Colon (tissue), 2 donors: ENCODE data around the gene SLC29A3.
"Not testable (repeated sequence)": the region's sequence is repeated elsewhere in the genome, so short reads cannot be mapped to it uniquely, and the experiment has no call there.

Experiments
- FAIRE-seq: peaks from 2 replicates; lab custom pipeline; 2012; peaks lifted over from hg19 to GRCh38; lab: Jason Lieb, UNC
- donor health status: control.
- donor health status: control.

The SLC29A3 gene

DNA sequence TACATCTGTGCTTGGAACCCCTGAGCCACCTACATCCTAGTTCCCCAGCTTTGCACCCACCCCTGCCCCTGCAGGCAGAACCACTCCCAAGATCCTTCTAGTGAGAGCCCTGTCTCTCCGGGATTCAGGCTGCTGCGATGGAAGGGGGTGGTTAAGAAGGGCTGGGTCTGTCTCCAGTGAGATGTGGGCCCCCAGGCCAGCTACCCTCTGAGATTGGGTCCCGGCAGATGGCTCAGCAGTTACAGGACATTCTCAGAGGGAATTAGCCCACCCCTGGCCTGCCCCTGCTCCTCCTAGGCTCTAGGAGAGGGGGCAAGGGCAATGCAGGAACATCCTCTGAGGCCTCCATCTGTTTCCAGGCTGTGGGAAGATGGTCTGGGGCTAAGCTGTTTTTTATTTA, 27.7 kb downstream of the SLC29A3 start:
- no peak for FAIRE-seq

DNA sequence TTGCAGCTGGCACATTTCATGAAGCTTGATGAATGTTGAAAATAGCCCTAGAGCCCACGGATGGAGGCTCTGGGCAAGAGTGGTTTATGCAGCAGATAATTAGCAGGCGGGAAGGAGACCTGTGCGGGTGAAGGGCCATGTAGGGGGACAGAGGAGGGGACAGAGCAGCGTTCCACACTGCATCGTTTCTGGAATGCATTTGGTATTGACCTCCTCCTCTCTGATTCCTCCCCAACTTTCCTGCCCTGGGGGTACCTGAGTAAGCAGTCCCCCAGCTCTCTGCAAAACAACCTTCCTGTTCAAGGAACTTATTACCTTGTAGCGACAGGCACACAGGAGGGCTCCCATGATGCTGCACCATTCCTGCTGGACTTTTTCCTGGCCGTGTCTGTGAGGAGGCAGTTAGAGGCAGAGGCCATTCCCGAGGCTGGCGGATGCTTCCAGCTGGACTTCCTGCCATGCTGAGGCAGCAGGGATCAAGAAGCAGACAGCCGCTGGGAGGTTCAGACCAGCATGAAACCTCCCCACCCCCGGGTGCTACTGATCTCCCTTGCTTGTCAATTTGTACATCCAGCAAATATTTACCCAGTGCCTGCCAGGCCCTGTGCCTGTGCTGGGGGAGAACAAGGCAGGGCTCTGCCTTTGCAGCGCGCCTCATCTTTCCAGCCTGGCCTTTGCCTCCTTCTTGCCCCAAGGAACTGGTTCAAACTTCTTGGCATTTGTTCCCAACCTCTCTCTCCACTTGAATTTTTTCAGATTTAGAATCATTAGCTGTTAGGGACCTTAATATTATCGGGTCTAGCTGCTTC, 28.7 kb downstream of the SLC29A3 start:
- no peak for FAIRE-seq

DNA sequence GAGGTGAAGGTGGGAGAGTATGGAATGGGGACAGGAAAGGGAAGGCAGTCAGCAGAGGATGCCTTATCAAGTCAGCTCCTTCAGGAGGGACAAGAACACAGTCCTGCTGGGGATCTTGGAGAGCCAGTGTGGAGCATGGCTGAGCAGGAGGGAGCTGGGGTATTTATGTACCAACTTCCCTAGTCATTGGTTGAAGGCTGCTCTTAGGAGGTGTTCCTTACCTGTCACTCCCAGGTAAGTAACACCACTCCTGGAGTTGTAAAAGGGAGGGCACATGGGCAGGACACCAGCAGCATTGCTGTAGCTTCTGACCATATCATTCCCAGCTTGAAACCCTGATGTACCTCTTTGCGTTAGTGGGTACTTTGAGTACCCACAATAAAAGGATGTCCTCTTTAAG, 29.8 kb downstream of the SLC29A3 start:
- no peak for FAIRE-seq

DNA sequence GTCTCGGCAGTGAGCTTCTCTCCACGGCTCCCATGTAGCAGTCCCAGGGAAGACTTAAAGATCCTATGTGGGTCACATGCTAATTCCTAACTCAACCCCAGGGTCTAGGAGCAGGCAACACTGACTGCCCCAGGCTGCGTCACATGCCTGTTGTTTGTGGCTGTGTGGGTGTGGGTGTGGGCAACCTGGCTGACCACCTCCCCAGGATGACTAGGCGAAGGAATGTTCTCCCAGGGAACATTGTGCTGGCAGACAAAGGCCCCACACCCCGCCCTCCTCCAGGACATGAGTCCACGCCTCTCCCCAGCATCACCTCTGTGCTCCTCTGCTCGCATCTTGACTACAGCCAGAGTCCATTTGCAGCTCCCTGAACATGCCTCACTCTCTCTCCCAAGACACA, 30.3 kb downstream of the SLC29A3 start:
- FAIRE-seq, result no peak

DNA sequence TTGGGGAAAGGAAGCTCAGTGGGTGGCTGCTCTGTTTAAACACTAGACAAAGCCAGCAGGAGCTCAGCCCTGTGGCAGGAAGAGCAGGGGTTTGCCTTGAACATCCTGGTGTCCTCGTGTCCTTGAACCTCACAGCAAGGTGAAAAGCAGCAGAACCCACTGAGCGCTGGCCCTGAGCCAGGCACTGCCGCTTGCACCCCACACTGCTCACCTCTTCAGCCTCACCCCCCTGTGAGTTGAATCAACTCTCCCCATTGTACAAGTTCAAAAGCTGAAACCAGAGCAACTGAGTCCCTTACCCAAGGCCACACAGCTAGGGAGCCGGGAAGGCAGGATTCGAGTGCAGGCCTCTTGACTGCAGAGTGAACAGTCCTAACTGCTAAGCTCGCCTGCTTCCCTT, 32.0 kb downstream of the SLC29A3 start:
- FAIRE-seq, result no peak

DNA sequence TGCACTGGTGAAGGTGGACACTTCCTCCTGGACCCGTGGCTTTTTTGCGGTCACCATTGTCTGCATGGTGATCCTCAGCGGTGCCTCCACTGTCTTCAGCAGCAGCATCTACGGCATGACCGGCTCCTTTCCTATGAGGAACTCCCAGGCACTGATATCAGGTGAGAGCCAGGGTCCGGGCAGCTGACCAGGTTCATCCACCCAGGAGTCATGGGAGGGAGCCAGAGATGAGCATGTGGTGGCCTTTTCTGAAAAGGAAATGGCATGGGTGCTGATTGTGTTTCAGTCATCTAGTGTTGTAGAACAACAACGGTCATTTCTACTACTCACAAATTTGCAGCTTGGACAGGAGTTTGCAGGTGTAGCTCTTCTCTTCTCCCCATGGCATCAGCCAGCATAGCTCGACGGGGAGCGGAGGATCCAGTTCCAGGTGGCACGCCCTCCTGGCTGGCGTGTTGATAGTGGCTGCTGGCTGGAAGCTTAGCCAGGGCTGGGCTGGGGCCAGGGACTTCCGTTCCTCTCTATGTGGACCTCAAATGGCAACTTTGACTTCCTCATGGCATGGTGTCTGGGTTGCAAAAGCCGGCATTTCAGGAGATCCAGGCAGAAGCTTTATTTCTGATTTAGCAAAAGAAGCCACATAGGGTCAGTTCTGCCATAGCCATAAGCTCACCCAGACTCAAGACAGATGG, 32.7 kb downstream of the SLC29A3 start:
- FAIRE-seq, result no peak

DNA sequence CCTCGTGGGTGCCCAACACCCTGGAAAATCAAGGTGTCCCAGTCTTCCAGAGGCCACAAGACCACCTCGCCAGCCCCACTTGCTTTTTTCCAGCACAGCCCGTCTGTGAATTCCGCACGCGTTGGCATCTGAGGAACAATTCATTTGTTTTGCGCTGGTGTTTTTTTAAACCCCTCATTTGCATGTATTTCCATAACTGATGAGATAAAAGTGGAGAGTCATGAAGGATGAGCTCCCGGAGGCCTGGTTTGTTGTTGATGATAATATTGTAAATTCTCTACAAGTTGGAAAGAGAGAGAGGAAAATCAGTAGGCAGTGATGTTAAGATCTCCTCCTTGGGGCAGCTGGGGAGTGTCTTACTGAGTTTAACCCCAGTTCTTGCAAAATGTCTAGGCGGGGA, 34.6 kb downstream of the SLC29A3 start:
- FAIRE-seq, result no peak

DNA sequence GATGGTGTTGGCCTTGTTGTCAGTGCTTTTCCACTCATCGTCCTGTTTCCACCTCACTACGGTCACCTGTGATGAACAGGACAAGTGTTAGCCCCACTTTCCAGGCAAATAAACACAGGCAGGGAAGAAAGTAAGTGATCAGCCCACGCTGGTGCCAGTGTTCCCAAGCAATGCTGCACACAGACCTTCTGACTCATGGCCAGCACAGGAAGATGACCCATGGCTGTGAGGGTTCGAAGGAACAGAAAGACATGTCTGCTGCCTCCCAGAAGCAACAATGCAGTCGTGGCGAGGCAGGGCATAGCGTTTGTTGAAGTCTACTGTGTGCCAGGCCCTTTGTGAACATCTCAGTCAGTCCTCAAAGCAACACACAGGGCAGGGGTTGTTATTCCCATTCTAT, 35.7 kb downstream of the SLC29A3 start:
- FAIRE-seq, result no peak

DNA sequence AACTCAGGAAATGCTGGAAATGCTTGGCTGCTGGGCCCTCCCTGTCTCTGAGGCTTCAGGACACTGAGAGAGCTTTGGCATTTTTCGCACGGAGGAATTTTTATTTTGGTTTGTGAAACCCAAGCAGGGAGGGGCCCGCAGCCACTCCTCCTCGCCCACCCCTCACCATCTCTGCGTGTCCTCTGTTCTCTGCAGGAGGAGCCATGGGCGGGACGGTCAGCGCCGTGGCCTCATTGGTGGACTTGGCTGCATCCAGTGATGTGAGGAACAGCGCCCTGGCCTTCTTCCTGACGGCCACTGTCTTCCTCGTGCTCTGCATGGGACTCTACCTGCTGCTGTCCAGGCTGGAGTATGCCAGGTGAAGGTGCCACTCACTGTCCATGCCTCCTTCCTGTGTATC, 36.8 kb downstream of the SLC29A3 start:
- FAIRE-seq, result no peak

DNA sequence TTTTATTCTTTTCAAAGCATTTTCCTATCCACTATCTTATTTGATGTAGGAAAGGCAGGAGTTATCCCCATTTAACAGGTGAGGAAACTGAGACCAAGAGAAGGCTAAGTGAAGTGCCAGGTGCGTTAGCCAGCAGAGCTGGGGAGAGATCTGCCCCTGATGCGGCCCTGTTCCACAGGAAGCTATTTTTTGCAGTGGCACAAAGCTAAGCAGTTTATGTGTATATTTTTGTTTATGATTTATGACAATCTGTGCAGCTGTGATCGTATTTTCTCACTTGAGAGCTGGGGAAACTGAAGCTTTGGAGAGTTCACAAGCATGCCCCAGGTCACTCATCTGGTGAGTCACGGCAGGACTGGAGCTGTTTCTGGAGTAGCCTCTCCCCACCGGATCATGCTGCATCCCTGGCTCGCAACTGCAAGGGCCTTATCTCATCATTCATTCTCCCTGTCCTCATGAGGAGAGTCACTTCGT, 38.8 kb downstream of the SLC29A3 start:
- no peak for FAIRE-seq

DNA sequence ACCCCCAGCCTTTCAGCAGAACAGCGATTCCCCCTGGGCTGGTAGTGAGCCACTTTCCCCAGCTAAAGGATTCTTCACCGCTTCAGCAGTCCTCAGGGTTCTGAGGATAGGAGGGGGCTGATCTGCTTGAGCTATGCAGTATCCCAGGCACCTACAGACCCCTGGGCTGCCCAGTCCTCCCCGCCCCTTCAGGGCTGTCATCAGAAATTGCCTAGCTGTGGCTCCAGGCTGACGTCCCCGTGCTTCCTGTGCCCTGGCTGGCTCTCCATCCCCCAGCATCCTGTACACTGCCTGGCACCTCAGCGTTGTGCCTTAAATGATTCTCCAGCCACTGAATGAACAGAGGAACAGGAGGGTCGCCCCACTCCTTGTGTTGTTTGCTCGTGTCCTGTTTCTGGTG, 39.2 kb downstream of the SLC29A3 start:
- no peak for FAIRE-seq

DNA sequence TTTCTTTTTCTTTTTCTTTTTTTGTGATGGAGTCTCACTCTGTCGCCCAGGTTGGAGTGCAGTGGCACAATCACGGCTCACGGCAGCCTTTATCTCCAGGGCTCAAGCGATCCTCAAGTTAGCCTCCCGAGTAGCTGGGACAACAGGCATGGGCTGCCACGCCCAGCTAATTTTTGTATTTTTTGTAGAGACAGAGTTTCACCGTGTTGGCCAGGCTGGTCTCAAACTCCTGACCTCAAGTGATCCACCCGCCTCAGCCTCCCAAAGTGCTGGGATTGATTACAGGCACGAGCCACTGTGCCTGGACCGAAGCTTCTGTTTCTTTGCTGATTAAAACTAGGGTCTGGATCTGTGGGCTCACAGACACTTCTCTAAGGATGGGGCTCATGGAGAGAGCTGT, 39.8 kb downstream of the SLC29A3 start:
- not testable (repeated sequence) for FAIRE-seq

DNA sequence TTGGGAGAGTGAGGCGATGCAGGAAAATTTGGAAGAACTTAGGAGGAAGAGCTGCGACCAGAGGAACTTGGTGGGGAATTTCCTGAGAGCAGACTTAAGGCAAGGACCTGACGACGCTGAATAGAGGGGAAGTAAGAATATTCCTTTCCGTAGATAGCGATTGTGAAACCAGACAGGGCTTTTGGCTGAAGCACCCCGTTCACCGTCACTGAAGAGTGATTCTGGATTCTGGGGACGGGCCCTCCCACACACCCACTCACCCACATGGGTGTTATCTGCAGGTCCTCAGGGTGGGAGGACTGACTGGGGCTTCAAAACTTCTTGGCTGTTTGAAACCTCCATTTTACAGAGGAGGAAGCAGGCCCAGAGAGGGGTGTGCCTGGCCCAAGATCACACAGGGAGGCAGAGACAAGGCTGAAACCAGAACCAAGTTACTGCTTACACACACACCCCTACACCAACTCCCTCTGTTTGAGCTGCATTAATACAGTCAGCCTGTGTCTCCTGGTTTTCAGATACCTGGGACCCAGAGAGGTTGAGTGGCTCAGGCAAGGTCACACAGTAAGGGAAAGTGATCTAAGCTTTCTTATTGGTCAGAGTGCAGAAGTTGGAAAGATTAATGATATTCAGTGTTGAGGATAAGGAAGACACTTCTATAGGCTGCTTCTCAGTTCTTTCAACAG, 40.4 kb downstream of the SLC29A3 start:
- no peak for FAIRE-seq

DNA sequence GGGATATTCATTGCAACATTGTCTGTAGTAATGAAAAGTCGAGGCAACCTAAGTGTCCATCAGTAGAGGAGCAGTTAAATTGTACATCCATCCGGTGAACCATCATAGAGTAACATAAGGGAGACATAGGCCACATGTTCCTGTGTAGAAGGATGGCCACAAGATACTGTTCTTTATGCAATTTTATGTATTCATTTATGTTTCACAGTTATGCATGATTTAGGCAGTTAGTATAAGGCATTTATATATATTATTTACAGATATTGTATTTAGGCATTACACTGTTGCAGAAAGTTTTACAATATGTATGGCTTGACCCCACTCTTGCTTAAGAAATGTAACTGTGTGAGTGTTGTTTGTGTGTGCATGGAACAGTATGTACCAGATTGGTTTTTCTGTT, 41.7 kb downstream of the SLC29A3 start:
- no peak for FAIRE-seq

DNA sequence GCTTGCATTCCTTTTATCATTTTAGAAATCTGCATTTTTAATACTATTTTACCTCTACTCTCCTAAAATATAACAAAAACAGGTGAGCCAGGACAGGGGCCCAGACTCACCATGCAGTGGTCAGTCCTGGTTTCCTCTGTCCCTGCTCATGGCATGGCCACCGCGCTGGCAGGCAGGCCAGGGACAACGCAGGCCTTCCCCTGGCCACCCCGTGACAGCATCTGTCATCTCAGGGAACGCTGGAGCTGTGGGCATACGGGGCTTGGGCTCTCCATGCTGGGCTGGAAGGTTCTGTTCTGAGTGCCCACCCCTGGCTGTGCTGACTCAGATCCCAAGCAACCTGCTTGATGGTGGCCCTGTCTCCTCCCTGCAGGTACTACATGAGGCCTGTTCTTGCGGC, 42.5 kb downstream of the SLC29A3 start:
- FAIRE-seq, result no peak

DNA sequence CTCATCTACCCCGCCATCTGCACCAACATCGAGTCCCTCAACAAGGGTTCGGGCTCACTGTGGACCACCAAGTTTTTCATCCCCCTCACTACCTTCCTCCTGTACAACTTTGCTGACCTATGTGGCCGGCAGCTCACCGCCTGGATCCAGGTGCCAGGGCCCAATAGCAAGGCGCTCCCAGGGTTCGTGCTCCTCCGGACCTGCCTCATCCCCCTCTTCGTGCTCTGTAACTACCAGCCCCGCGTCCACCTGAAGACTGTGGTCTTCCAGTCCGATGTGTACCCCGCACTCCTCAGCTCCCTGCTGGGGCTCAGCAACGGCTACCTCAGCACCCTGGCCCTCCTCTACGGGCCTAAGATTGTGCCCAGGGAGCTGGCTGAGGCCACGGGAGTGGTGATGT, 43.1 kb downstream of the SLC29A3 start:
- FAIRE-seq, result no peak

DNA sequence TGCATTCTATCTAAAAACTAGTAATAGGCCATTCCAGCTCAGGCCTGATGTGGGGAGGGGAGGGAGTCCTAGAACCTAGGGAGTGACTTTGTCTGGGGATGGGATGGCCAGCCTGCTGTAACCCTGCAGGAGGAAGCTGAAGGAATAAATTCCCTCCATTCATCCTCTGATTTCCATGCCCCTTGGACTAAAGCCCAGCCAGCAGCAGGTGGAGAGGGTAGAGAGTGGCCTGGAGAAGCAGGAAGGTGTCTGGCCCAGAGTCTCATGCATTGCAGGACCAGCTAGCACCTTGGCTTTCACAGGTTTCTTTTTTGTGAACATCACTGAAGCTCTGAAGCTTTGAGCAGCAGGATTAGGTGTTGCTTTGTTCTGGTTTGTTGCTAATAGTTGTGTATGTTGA, 44.9 kb downstream of the SLC29A3 start:
- FAIRE-seq, result no peak

DNA sequence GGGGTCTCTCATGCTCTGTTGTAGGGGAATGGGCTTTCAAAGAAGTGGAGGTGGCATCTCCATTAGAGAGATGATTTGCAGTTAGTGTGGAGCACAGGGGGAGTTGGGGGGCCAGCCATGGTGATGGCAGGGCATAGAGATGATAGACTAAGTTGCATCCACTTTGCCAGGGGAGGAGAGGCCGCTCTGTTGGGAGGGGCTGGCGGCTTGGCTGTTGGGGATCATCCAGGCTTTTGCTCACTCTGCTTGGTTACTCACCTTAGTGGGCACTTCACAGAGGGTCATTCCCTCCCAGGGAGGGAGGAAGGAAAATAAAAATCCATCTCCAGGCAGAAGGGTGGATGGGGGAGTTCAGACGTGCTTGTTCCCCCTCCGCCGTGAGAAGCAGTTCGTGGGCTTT, 46.3 kb downstream of the SLC29A3 start:
- FAIRE-seq, result no peak

DNA sequence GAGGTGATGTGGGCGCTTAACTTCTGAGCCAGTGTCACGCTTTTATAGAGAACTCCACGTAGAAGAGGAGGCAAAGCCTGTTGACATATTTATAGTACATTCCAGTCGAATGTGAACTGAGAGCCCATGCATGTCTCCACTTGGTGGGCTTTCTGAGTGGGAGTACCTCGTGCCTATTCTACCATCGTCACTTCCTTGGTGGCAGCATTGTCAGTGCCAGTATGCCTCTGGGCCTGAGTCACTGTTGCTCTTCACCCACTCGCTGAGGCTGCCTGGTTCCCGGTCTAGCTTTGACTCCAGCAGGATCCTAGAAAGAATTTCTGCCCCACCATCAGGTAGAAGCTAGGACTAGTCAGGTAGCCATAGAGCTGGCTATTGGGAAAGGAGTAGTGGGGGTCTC, 47.6 kb downstream of the SLC29A3 start:
- FAIRE-seq, result no peak

DNA sequence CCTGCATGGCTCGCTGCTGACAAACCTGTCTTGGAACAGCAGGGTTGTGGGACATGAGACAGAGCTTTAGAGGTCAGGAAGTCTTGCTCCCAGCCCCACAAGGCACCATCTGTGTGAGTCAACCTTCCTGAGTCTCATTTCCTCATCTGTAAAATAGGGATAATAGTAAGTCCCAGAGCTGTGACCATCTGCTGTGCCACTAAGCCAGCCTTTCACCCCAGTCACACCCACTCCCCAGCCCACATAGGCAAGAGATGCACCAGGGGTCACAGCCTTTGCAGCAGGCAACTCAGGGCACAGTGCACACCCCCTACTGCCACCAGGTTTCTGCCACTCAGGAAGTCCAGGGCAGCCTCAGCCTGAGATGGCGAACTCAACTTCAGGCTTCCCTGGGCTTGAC, 48.2 kb downstream of the SLC29A3 start:
- FAIRE-seq, result no peak

DNA sequence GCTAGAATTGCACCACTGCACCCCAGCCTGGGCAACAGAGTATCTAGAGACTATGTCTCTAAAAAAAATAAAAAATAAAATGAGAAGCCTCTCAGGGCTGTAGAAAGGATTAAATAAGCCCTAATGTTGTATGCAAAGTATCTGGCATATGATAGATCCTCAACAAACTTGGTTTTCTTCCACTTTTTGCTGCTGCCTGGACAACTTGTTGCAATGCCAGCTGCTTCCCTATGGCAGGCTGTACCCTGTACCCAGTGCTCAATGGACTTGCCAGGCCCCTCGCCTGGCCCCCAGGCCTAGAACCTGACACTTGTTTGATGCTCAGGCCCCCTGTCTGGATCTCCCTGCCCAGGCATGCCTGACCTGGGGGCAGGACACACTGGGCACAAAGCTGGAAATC, 49.1 kb downstream of the SLC29A3 start:
- no peak for FAIRE-seq

DNA sequence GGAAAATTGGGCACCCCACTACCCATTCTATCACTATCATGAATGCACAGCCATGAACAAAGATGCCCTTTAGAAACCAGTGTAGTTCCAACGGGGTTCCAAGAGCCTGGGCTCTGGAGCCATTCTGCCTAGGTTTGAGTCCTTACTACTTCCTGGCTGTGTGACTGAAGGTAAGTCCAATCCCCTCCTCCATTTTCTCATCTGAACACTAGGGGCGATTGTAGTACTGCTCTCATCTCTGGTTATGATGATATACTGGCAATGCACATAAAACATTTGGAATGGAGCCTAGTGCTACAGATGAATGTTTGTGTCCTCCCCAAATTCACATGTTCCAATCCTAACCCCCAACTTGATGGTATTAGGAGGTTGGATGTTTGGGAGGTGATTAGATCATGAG, 49.6 kb downstream of the SLC29A3 start:
- no peak for FAIRE-seq

DNA sequence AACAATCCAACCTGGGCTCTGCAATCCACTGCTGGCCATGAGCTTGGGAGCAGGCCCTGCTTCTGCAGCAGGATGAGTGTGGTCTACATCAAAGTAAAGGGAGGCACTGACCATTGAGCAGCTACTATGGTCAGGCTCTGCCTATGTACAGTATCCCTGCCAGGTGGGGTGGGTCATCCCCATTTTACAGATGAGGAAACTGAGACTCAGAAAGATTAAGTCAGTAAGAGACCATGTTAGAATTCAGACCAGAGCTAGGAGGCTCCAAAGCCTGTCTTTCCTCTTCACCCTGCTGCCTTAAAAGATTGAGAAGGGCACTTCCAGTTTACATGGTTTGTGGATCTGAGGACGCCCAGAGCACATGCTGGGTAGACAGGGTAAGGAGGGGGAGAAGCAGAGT, 50.5 kb downstream of the SLC29A3 start:
- FAIRE-seq, result no peak
